Activated T-cell treated with anti-CD3 and anti-CD28 coated beads, Interleukin-2, amount 50 U/mL, for 72 hours (primary cell): Measurements from ENCODE around the gene KATNAL1. TPM values are rescaled to one million over a fixed set of nuclear protein-coding genes. Genes with fewer than 3 reads are reported as not detected.
"Not testable (repeated sequence)": the region's sequence is repeated elsewhere in the genome, so short reads cannot be mapped to it uniquely, and the experiment has no call there.

Source experiments
- ATAC-seq, 2 donors: fragments of 150-1000 bp; cut with Tn5 transposase; replicated peaks in 1 of 2; 2 replicates each; pipeline ENCODE4 v1.10.0; 2021; ENCODE audit warnings: moderate library complexity in 2 of 2, mild to moderate bottlenecking in 1 of 2
- DNase-seq, 2 donors: peaks; one replicate each; pipeline ENCODE4 v3.0.0; 2021 to 2022; ENCODE audit warnings: mixed read lengths in 1 of 2
- H3K27ac Mint-ChIP-seq: one replicate; pipeline ENCODE4 v1.8.0; 2022; ENCODE audit warnings: mild to moderate bottlenecking, moderate library complexity, mixed read lengths
- H3K27me3 Mint-ChIP-seq: one replicate; pipeline ENCODE4 v1.8.0; 2022; ENCODE audit warnings: low read depth, mixed read lengths
- H3K36me3 Mint-ChIP-seq, 2 donors: one replicate each; pipeline ENCODE4 v1.8.0; 2022; ENCODE audit warnings: mixed read lengths in 2 of 2, mild to moderate bottlenecking in 1 of 2; ENCODE audit not compliant: insufficient read depth in 2 of 2
- H3K4me1 Mint-ChIP-seq: one replicate; pipeline ENCODE4 v1.8.0; 2022; ENCODE audit warnings: low read depth, mixed read lengths
- H3K4me3 Mint-ChIP-seq, 2 donors: one replicate each; pipeline ENCODE4 v1.8.0; 2022; ENCODE audit warnings: mild to moderate bottlenecking in 2 of 2, mixed read lengths in 2 of 2, moderate library complexity in 2 of 2
- H3K9me3 Mint-ChIP-seq, 2 donors: one replicate each; pipeline ENCODE4 v1.8.0; 2022; ENCODE audit warnings: mixed read lengths in 2 of 2
- total RNA-seq, 2 donors: library from RNA; stranded (reverse); gene quantifications; one replicate each; pipeline ENCODE4 v1.2.3, GENCODE V29; 2022

Gene KATNAL1
- total RNA-seq, 2 donors from 2014 or later: 17.9 to 25.5 TPM

DNA sequence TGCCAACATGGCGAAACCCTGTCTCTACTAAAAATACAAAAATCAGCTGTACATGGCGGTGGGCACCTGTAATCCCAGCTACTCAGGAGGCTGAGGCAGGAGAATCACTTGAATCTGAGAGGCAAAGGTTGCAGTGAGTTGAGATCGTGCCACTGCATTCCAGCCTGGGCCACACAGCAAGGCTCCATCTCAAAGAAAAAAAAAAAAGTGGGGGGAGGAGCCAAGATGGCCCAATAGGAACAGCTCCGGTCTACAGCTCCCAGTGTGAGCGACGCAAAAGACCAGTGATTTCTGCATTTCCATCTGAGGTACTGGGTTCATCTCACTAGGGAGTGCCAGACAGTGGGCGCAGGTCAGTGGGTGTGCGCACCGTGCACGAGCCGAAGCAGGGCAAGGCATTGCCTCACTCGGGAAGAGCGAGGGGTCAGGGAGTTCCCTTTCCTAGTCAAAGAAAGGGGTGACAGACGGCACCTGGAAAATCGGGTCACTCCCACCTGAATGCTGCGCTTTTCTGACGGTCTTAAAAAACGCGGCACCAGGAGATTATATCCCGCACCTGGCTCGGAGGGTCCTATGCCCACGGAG lies 48.1 kb downstream of the KATNAL1 start:
- H3K4me1 Mint-ChIP-seq, H3K36me3 Mint-ChIP-seq, H3K4me3 Mint-ChIP-seq, H3K9me3 Mint-ChIP-seq, DNase-seq, H3K27me3 Mint-ChIP-seq, ATAC-seq, H3K27ac Mint-ChIP-seq: not testable (repeated sequence)

DNA sequence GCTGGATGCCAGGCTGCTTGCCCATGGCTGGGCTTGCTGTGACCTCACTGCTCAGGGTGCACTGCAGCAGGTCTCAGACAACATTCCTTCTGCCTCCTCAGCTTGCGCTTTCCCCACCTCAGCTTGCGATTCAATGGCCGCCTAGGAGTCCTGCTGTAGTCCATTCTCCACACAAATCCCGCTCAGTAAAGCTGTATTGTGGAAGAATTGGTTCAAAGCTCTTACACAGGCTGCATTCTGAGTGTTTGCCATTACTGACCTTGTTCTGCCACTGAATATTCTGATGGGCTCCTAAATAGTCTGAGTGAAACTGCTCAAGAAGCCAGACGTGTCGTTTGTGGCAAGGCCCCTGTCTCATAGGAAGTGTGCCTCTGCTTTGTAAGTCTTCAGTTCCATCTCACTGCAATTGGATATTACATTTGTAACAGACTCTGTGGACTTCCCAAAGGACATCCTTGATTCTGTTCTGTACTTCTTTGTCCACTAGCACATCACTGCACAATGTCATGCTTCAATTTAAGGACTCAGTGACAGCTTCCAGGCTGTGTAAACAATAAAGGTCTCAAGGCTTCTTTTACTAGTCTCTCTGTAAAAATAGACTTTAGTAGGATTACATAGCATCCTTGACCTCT lies 49.8 kb downstream of the KATNAL1 start:
- H3K27ac Mint-ChIP-seq: no peak overlapping the region
- ATAC-seq (no peak), DNase-seq (no peak)
- H3K36me3 Mint-ChIP-seq: peaks cover 0 to 5% of the 10 kb centered on the region in 2 donors
- no peaks in the 10 kb centered on the region for H3K27me3 Mint-ChIP-seq
- no peak overlapping the region for H3K4me3 Mint-ChIP-seq
- peaks cover 0 to 2% of the 10 kb centered on the region in 2 donors for H3K9me3 Mint-ChIP-seq
- H3K4me1 Mint-ChIP-seq: peaks cover 20% of the 10 kb centered on the region

DNA sequence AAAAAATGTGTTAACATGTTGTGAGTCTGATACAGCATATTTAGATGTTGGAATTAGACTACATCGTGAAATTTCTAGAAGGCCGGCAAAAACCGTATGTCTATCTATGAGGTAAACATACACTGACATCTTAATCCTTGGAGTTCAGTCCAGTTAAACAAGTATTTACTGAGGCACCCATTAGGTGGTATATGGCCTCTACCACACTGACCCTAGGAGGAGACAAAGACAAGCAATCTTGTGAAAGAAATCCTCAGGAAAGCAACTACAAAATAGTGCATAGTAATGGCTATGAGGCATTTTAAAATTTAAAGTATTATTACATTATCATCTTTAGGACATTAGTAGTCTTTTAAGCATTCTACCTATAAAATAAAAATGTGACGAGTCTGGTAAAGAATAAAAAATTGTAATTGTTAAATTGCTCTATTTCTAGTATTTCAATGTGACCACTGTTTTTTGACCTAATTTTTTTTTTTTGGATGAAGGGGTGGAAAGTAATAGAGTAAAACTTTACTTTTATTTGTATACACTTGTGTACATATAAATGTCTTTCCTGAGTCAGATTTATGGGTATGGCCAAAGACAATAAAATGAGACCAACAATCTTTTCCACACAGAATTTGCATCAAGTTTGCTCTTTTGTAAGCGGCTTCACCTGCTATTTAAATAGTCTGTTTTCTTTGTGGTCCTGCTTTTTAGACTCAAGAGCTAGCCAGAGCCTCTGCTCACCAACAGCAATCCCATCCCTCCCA lies 50.5 kb downstream of the KATNAL1 start:
- H3K27ac Mint-ChIP-seq: no peak overlapping the region
- DNase-seq (no peak), ATAC-seq (no peak)
- H3K36me3 Mint-ChIP-seq: peaks cover 0 to 5% of the 10 kb centered on the region in 2 donors
- H3K27me3 Mint-ChIP-seq: no peaks in the 10 kb centered on the region
- H3K9me3 Mint-ChIP-seq: peaks cover 0 to 2% of the 10 kb centered on the region in 2 donors
- no peak overlapping the region for H3K4me3 Mint-ChIP-seq
- peaks cover 22% of the 10 kb centered on the region for H3K4me1 Mint-ChIP-seq

DNA sequence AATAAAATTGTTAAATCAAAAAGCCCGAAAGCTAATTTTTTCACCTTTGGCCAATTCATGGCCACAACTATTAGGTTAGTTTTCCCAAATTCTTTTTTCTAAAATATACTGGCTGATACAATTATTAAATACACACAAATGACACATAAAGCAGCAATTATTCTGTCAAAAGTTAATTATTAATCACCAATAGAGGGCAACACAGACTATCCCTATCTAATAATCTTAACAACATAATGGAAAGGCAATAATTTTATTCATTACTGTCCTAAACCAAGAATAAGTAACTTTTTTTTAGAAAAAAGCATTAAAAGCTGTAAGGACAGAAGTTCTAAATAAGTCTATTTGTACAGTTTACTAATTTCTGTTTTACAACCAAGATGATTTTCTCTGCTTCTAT lies 51.7 kb downstream of the KATNAL1 start:
- Mint-ChIP-seq H3K27ac (no peak overlapping the region), H3K4me1 (peaks cover 22% of the 10 kb centered on the region), H3K36me3 (peaks cover 0 to 6% of the 10 kb centered on the region in 2 donors), H3K4me3 (no peak overlapping the region), H3K27me3 (no peaks in the 10 kb centered on the region), H3K9me3 (peaks cover 0 to 2% of the 10 kb centered on the region in 2 donors)
- ATAC-seq (no peak), DNase-seq (no peak)

DNA sequence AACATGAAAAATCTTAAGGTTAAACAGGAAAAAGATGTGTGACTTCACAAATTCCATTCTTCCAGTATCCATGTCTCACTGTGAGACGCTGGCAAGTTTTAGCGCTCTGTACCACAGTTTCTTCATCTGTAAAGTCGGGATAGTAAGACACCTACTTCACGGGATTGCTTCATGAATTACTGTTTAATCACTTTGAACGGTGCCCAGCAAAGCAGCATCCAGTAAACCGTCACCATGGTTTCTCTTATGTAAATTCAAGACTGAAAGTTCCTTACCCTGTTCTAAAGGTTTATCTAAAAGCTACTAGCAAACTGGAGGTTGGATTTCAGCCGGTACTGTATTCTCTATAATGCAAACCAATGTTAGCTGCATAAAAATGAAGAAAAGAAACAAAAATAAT lies 53.5 kb downstream of the KATNAL1 start:
- ATAC-seq (peak in 1 of 2 donors; percentile 59), DNase-seq (no peak)
- Mint-ChIP-seq H3K4me3 (peak overlapping the region; percentile 21 to 71), H3K9me3 (no peaks in the 10 kb centered on the region), H3K4me1 (peaks cover 16% of the 10 kb centered on the region), H3K27me3 (no peaks in the 10 kb centered on the region), H3K27ac (peak overlapping the region; percentile 75), H3K36me3 (peaks cover 2% of the 10 kb centered on the region in 2 donors)

DNA sequence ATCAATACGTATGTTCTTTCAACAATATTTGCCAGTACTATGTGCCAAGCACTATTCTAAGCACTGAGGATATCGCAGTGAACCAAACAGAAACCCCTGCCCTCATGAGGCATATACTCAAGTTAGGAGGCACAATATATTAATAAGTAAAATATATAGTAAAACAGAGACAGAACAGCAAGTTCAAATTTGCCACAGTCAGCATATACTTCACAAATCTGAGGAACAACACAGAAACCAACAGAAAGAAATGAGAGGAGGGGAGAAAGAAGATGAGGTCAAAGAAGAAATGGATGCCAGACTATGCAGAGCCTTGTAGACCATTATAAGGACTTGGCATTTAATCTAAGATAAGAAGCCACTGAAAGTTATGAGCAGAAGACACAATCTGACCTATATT lies 59.9 kb downstream of the KATNAL1 start:
- H3K36me3 Mint-ChIP-seq: peaks cover 2 to 8% of the 10 kb centered on the region in 2 donors
- ATAC-seq (no peak), DNase-seq (no peak)
- H3K9me3 Mint-ChIP-seq: peaks cover 3% of the 10 kb centered on the region in 2 donors
- H3K4me1 Mint-ChIP-seq: peaks cover under 1% of the 10 kb centered on the region
- no peak overlapping the region for H3K27ac Mint-ChIP-seq
- no peaks in the 10 kb centered on the region for H3K27me3 Mint-ChIP-seq
- H3K4me3 Mint-ChIP-seq: no peak overlapping the region

DNA sequence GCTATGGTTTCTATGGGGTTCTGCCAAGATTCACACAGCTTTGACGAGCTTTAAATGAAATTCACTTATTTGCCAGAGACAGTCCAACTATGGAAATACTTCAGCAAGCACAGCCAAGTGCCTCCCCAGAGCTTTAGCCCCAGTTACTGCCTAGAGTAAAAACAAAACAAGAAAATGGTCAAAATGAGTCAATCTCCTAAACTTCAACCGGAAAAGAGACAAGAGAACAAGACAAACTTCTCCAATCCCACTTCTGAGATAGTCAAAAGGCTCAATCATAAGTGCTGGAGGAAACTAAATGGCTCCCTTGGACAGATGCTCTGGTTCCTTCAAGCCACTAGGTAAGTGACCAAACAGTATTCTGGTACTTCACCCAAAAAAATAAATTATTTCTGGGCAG lies 65.8 kb downstream of the KATNAL1 start:
- ATAC-seq (peak; percentile 44 to 46), DNase-seq (no peak)
- Mint-ChIP-seq H3K4me1 (peaks cover 7% of the 10 kb centered on the region), H3K36me3 (peaks cover 0 to 11% of the 10 kb centered on the region in 2 donors), H3K4me3 (no peak overlapping the region), H3K27me3 (no peaks in the 10 kb centered on the region), H3K9me3 (peaks cover 3% of the 10 kb centered on the region in 2 donors), H3K27ac (no peak overlapping the region)

DNA sequence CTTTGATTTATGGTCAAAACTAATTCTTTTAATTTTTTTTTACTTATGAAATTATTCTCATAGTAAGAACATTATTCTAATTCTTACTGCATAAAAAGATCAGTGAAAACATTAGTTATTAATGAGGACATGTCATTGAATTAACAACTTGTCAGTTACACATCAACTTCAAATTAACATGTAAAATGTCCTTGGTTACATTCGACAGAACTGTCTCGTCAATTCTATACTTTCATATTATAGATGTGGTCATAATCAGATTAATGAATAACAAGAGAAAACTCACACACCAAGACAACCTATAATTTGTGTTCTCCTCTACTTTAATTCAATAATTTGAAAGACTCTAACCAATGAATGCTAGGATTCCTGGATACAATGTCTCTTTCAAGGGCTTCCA lies 66.7 kb downstream of the KATNAL1 start:
- Mint-ChIP-seq H3K9me3 (peaks cover 3% of the 10 kb centered on the region in 2 donors), H3K4me3 (no peak overlapping the region), H3K36me3 (peaks cover 0 to 11% of the 10 kb centered on the region in 2 donors), H3K4me1 (peaks cover 7% of the 10 kb centered on the region), H3K27me3 (no peaks in the 10 kb centered on the region), H3K27ac (no peak overlapping the region)
- ATAC-seq (no peak), DNase-seq (no peak)

DNA sequence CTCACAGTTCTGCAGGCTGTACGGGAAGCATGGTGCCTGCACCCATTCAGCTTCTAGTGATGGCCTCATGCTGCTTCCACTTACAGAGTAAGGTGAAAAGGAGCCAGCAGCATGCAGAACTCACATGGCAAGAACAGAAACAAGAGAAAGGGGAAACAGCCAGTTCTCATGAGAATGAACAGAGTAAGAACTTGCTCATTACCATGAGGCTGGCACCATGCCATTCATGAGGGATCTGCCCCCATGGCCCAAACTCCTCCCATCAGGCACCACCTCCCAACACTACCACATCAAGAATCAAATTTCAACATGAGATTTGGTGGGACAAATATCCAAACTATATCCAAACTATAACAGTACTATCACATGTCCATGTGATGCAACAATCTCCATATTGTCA lies 72.1 kb downstream of the KATNAL1 start:
- Mint-ChIP-seq H3K4me1 (no peaks in the 10 kb centered on the region), H3K27ac (no peak overlapping the region), H3K36me3 (peaks cover 2% of the 10 kb centered on the region in 2 donors), H3K9me3 (no peaks in the 10 kb centered on the region), H3K27me3 (no peaks in the 10 kb centered on the region), H3K4me3 (no peak overlapping the region)
- ATAC-seq (no peak), DNase-seq (no peak)

DNA sequence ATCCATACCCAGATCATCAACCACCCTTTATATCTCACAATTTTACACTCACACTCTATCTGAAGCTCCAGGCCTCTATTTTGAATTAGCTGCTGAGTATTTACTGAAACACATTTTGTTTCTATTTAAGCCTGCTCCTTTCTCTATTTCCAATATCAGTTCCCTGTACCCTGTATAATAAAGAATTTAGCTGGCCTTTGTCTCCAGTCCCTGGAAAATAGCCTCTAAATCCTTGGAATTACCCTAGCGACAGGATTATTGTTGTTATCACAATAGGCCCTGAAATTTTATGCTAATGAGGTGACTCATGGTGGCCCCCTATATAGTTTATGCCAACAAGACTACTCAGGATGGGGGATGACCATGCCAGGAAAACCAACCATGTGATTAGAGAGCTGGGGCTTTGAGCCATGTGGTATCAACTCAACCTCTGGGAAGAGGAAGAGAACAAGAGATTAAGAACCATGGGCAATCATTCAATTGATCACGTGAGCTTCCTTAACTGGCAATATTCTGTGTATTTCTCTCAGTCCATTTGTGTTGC lies 72.7 kb downstream of the KATNAL1 start:
- no peaks in the 10 kb centered on the region for H3K27me3 Mint-ChIP-seq

DNA sequence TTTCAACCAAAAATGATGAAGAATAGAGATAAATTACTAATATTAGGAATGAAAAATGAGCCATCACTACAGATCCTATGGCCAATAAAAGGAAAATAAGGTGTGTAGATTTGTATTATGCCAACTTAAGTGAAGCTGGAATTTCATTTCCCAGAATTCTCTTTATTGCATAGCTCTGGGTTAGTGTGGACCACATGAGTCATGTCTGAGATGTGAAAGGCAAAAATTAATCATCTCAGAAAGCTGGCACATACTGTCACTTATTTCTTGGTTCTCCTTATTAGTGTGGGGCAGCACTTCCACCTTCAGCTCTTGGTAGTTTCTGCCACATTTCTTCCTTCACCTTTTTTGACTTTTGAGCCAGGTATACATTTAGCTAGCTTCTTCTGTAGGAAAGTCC lies 82.6 kb downstream of the KATNAL1 start:
- Mint-ChIP-seq H3K27ac (peak overlapping the region; percentile 74), H3K9me3 (peaks cover 4 to 13% of the 10 kb centered on the region in 2 donors)

More for the DNA sequence above, 72.7 kb downstream of the KATNAL1 start:
- no peaks in the 10 kb centered on the region for H3K4me1 Mint-ChIP-seq
- ATAC-seq (no peak), DNase-seq (no peak)
- peaks cover 0 to 3% of the 10 kb centered on the region in 2 donors for H3K36me3 Mint-ChIP-seq
- H3K9me3 Mint-ChIP-seq: no peaks in the 10 kb centered on the region
- H3K27ac Mint-ChIP-seq: no peak overlapping the region
- no peak overlapping the region for H3K4me3 Mint-ChIP-seq

DNA sequence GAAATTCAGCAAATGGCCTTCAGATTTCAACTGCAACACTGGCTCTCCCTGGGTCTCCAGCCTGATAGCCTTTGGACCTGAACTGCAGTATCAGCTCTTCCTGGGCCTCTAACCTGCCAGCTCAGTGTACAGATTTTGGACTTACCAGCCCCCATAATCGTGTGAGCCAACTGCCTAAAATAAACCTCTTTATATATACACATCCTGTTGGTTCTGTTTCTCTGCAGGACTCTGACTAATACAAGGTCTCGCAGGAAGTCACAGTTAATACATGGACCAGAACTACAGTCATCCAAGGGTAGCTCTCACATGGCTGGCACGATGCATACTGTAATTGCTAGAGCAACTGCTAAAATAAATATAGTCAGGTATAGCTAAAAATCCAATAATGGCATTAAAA lies 85.1 kb downstream of the KATNAL1 start:
- DNase-seq (no peak), ATAC-seq (no peak)
- H3K9me3 Mint-ChIP-seq: peaks cover 4 to 13% of the 10 kb centered on the region in 2 donors
- H3K36me3 Mint-ChIP-seq: peaks cover 18 to 37% of the 10 kb centered on the region in 2 donors
- peaks cover 22% of the 10 kb centered on the region for H3K4me1 Mint-ChIP-seq
- no peak overlapping the region for H3K27ac Mint-ChIP-seq
- no peaks in the 10 kb centered on the region for H3K27me3 Mint-ChIP-seq
- H3K4me3 Mint-ChIP-seq: no peak overlapping the region

More for the DNA sequence above, 82.6 kb downstream of the KATNAL1 start:
- Mint-ChIP-seq H3K4me1 (peaks cover 22% of the 10 kb centered on the region), H3K36me3 (peaks cover 18 to 40% of the 10 kb centered on the region in 2 donors), H3K4me3 (peak overlapping the region; percentile 52 to 61), H3K27me3 (no peaks in the 10 kb centered on the region)
- ATAC-seq: peak; percentile 95 to 98
- peak; percentile 6 to 8 for DNase-seq

DNA sequence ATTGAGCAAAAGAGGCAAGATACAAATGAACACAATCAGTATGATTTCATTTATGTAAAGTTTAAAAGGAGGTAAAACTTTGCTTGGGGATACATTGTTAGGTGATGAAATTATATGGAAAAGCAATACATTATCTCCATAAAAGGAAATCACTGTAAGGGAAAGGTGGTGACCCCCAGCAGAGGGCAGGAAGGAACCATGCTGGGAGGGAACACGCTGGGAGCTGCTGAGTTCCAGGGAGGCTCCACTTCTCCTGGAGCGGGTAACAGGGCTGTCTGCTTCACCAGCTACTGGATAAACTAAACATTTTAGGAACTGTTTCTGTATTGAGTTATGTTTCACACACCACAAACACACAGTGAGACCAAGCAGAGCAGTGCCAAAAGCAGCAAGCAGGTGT lies 91.2 kb downstream of the KATNAL1 start:
- Mint-ChIP-seq H3K36me3 (peaks cover 0 to under 1% of the 10 kb centered on the region in 2 donors), H3K4me1 (no peaks in the 10 kb centered on the region), H3K27me3 (no peaks in the 10 kb centered on the region), H3K9me3 (no peaks in the 10 kb centered on the region), H3K27ac (no peak overlapping the region), H3K4me3 (no peak overlapping the region)
- ATAC-seq: no peak
- no peak for DNase-seq
